IMR-90 (cell line): ENCODE data around the gene FHDC1. TPM values are rescaled to one million over a fixed set of nuclear protein-coding genes. Genes with fewer than 3 reads are reported as not detected.

Experiments used
- ATAC-seq: fragments of 200-7000 bp; cut with Tn5 transposase; 2 replicates; pipeline ENCODE4 v1.9.1; 2020; ENCODE audit warnings: low read depth, mild to moderate bottlenecking, moderate library complexity
- BruUV-seq: library from RNA; stranded (reverse); fragments of 400-500 nt; replicated peaks from 2 replicates; lab custom pipeline; 2021; lab: Mats Ljungman, UMichigan
- CTCF ChIA-PET: fragments of 300-600 bp; formaldehyde crosslinking; extraction: SDS; loops from one replicate; lab custom pipeline; 2021; ENCODE audit warnings: antibody characterized with exemption; lab: Yijun Ruan, JAX
- POLR2A ChIA-PET: fragments of 300-600 bp; sonication (Branson Sonifier 250); formaldehyde crosslinking; loops from one replicate; lab custom pipeline; 2022; ENCODE audit warnings: antibody characterized with exemption; ENCODE audit not compliant: unreplicated experiment; lab: Charles Lee
- DNase-seq: peaks from one replicate; pipeline ENCODE4 v3.0.0; 2013
- H2AFZ ChIP-seq: replicated peaks from 2 replicates; pipeline ENCODE3; 2013; ENCODE audit warnings: low read length, mild to moderate bottlenecking; ENCODE audit not compliant: poor library complexity
- H2AK5ac ChIP-seq: 2 replicates; pipeline ENCODE4 v1.6.1; 2013; ENCODE audit warnings: low read depth, low read length, inconsistent platforms
- H2AK9ac ChIP-seq: replicated peaks from 2 replicates; pipeline ENCODE3; 2013; ENCODE audit warnings: mild to moderate bottlenecking, low read depth, low read length, moderate library complexity; ENCODE audit not compliant: poor library complexity
- H2BK120ac ChIP-seq: 2 replicates; pipeline ENCODE4 v1.6.1; 2013; ENCODE audit warnings: low read depth, low read length, inconsistent platforms
- H2BK15ac ChIP-seq: 3 replicates; pipeline ENCODE4 v1.6.1; 2013; ENCODE audit warnings: low read depth, low read length, inconsistent platforms
- H2BK20ac ChIP-seq: 2 replicates; pipeline ENCODE4 v1.6.1; 2013; ENCODE audit warnings: low read depth, mild to moderate bottlenecking, inconsistent platforms, low read length, moderate library complexity
- H2BK5ac ChIP-seq: 2 replicates; pipeline ENCODE4 v1.6.1; 2013; ENCODE audit warnings: mild to moderate bottlenecking, low read depth, low read length, inconsistent platforms; ENCODE audit not compliant: poor library complexity, severe bottlenecking
- H3K14ac ChIP-seq: replicated peaks from 2 replicates; pipeline ENCODE4 v1.6.1; 2013; ENCODE audit warnings: low read depth, low read length, inconsistent platforms
- H3K18ac ChIP-seq: 2 replicates; pipeline ENCODE4 v1.6.1; 2013; ENCODE audit warnings: low read depth, low read length, control low read depth
- H3K23ac ChIP-seq: 2 replicates; pipeline ENCODE4 v1.6.1; 2013; ENCODE audit warnings: low read depth, low read length, inconsistent platforms
- H3K27ac ChIP-seq: 2 replicates; pipeline ENCODE4 v1.5.1; 2013; ENCODE audit warnings: mild to moderate bottlenecking, control low read depth, low read length; ENCODE audit not compliant: insufficient read depth
- H3K27me3 ChIP-seq: 2 replicates; pipeline ENCODE4 v1.6.1; 2013; ENCODE audit warnings: low read length; ENCODE audit not compliant: control insufficient read depth, insufficient read depth
- H3K36me3 ChIP-seq: 2 replicates; pipeline ENCODE4 v1.6.1; 2013; ENCODE audit warnings: low read length, mixed read lengths; ENCODE audit not compliant: control insufficient read depth, insufficient read depth
- H3K4ac ChIP-seq: 2 replicates; pipeline ENCODE4 v1.6.1; 2013; ENCODE audit warnings: low read depth, low read length, inconsistent platforms
- H3K4me1 ChIP-seq: 2 replicates; pipeline ENCODE4 v1.6.1; 2013; ENCODE audit warnings: low read length, mixed read lengths; ENCODE audit not compliant: control insufficient read depth, insufficient read depth
- H3K4me2 ChIP-seq: 2 replicates; pipeline ENCODE4 v1.6.1; 2013; ENCODE audit warnings: low read depth, mild to moderate bottlenecking, control low read depth, low read length, moderate library complexity
- H3K4me3 ChIP-seq: 2 replicates; pipeline ENCODE4 v1.5.1; 2013; ENCODE audit warnings: low read depth, mild to moderate bottlenecking, control low read depth, low read length, moderate library complexity; ENCODE audit not compliant: insufficient read depth
- H3K56ac ChIP-seq: 2 replicates; pipeline ENCODE4 v1.6.1; 2013; ENCODE audit warnings: low read length, inconsistent platforms; ENCODE audit not compliant: insufficient read depth; ENCODE audit errors: extremely low read depth
- H3K79me1 ChIP-seq, 2 experiments: 2 replicates each; pipeline ENCODE4 v1.6.1; 2013; ENCODE audit warnings: low read length in 2 of 2, inconsistent platforms in 1 of 2, low read depth in 1 of 2
- H3K9ac ChIP-seq: 2 replicates; pipeline ENCODE4 v1.6.1; 2013; ENCODE audit warnings: low read depth, low read length, control low read depth
- H3K9me1 ChIP-seq: 2 replicates; pipeline ENCODE4 v1.6.1; 2013; ENCODE audit warnings: low read length, inconsistent platforms; ENCODE audit not compliant: insufficient read depth
- H3K9me3 ChIP-seq: 2 replicates; pipeline ENCODE4 v1.6.1; 2013; ENCODE audit warnings: low read length; ENCODE audit not compliant: control insufficient read depth, insufficient read depth
- H4K20me1 ChIP-seq: 2 replicates; pipeline ENCODE4 v1.6.1; 2013; ENCODE audit warnings: low read length, inconsistent platforms; ENCODE audit not compliant: insufficient read depth
- H4K5ac ChIP-seq: 2 replicates; pipeline ENCODE4 v1.6.1; 2013; ENCODE audit warnings: mild to moderate bottlenecking, low read depth, low read length, control low read depth
- H4K8ac ChIP-seq, 2 experiments: 2 replicates each; pipeline ENCODE4 v1.6.1; 2013; ENCODE audit warnings: low read depth in 2 of 2, low read length in 2 of 2, control low read depth in 1 of 2, inconsistent platforms in 1 of 2
- H4K91ac ChIP-seq: 2 replicates; pipeline ENCODE4 v1.6.1; 2013; ENCODE audit warnings: low read depth, low read length, inconsistent platforms; ENCODE audit not compliant: insufficient read depth
- BHLHE40 ChIP-seq: fragments of 150-350 bp; IDR thresholded peaks from 2 replicates; pipeline ENCODE4 v1.6.1; 2016; ENCODE audit warnings: mild to moderate bottlenecking, low read depth, low read length
- CEBPB ChIP-seq: IDR thresholded peaks from 2 replicates; pipeline ENCODE4 v1.6.1; 2012; ENCODE audit warnings: low read depth, low read length, improper control_type of control experiment
- CHD1 ChIP-seq: IDR thresholded peaks from 2 replicates; pipeline ENCODE4 v1.6.1; 2012; ENCODE audit warnings: low read depth, low read length, improper control_type of control experiment
- FOS ChIP-seq: fragments of 150-350 bp; IDR thresholded peaks from 2 replicates; pipeline ENCODE4 v1.6.1; 2016; ENCODE audit warnings: low read depth, low read length
- MAFK ChIP-seq: IDR thresholded peaks from 2 replicates; pipeline ENCODE4 v1.6.1; 2012; ENCODE audit warnings: low read depth, low read length, improper control_type of control experiment
- MAZ ChIP-seq: IDR thresholded peaks from 2 replicates; pipeline ENCODE4 v1.6.1; 2012; ENCODE audit warnings: low read depth, mild to moderate bottlenecking, low read length, improper control_type of control experiment, moderate library complexity, borderline replicate concordance
- MXI1 ChIP-seq: IDR thresholded peaks from 2 replicates; pipeline ENCODE4 v1.6.1; 2012; ENCODE audit warnings: low read depth, mild to moderate bottlenecking, low read length, moderate library complexity, borderline replicate concordance
- NFE2L2 ChIP-seq: fragments of 150-350 bp; IDR thresholded peaks from 2 replicates; pipeline ENCODE4 v1.6.1; 2016; ENCODE audit warnings: low read depth, mild to moderate bottlenecking, low read length
- POLR2A ChIP-seq: IDR thresholded peaks from 2 replicates; pipeline ENCODE4 v1.6.1; 2012; ENCODE audit warnings: mild to moderate bottlenecking, low read depth, low read length
- RAD21 ChIP-seq: IDR thresholded peaks from 2 replicates; pipeline ENCODE4 v1.6.1; 2012; ENCODE audit warnings: low read length, improper control_type of control experiment
- RCOR1 ChIP-seq: IDR thresholded peaks from 2 replicates; pipeline ENCODE4 v1.6.1; 2012; ENCODE audit warnings: mild to moderate bottlenecking, low read length, improper control_type of control experiment; ENCODE audit not compliant: insufficient replicate concordance
- RFX5 ChIP-seq: IDR thresholded peaks from 2 replicates; pipeline ENCODE4 v1.8.0; 2012; ENCODE audit warnings: low read depth, mild to moderate bottlenecking, low read length, moderate library complexity
- SMC3 ChIP-seq: fragments of 150-350 bp; IDR thresholded peaks from 2 replicates; pipeline ENCODE4 v1.6.1; 2016; ENCODE audit warnings: low read depth, mild to moderate bottlenecking, antibody characterized with exemption, low read length, moderate library complexity
- WGBS, 2 experiments: methylation state at CpG; one replicate each; pipeline versions ENCODE4 v1.1.5 to v1.1.7; 2013; ENCODE audit warnings: missing lambda C conversion rate in 2 of 2; ENCODE audit not compliant: insufficient read length in 1 of 2; ENCODE audit errors: extremely low coverage in 2 of 2; 5-methylcytosine and 5-hydroxymethylcytosine counted together
- dilution Hi-C: fragments of 300-500 bp; cut with HindIII; formaldehyde crosslinking; loops from one replicate; pipeline ENCODE4 v1.14.3; 2018; ENCODE audit warnings: low sequenced_read_pairs; ENCODE audit not compliant: unreplicated experiment
- in situ Hi-C: fragments of 300-500 bp; cut with MboI; formaldehyde crosslinking; loops from 3 replicates; pipeline ENCODE4 v1.14.3; 2019; ENCODE audit warnings: low sequenced_read_pairs, inconsistent platforms, mixed read lengths
- intact Hi-C: fragments of 100-400 bp; cut with micrococcal nuclease; formaldehyde crosslinking; loops from 2 replicates; pipeline ENCODE4 v1.10.0; 2022
- polyA plus RNA-seq, 3 experiments: library from polyadenylated mRNA; depleted of rRNA; stranded (reverse); fragments of >200 nt; gene quantifications; 2 replicates each; pipeline ENCODE4 v1.2.3, GENCODE V29; 2012; ENCODE audit warnings: low replicate concordance in 1 of 3
- total RNA-seq: library from RNA; depleted of rRNA; stranded (reverse); fragments of >200 nt; gene quantifications from 2 replicates; pipeline ENCODE4 v1.2.3, GENCODE V29; 2012
- TF ChIP-seq, protein P1 (sequence below): fragments of 150-350 bp; IDR thresholded peaks from 2 replicates; pipeline ENCODE4 v1.6.1; 2016; ENCODE audit warnings: low read depth, mild to moderate bottlenecking, low read length, moderate library complexity, borderline replicate concordance
- TF ChIP-seq, protein P2 (sequence below): fragments of 150-350 bp; IDR thresholded peaks from 2 replicates; pipeline ENCODE4 v1.6.1; 2017; ENCODE audit warnings: mild to moderate bottlenecking, antibody characterized with exemption, low read length, low read depth
- TF ChIP-seq, protein P3 (sequence below): conservative IDR thresholded peaks from 2 replicates; pipeline ENCODE4 v1.5.1; 2012; ENCODE audit warnings: mild to moderate bottlenecking, low read depth, low read length, improper control_type of control experiment

Gene FHDC1
- total and polyA plus RNA-seq, 2 of the 4 experiments (the other 2 are of a cell fraction): under 0.01 to 0.09 TPM

DNA sequence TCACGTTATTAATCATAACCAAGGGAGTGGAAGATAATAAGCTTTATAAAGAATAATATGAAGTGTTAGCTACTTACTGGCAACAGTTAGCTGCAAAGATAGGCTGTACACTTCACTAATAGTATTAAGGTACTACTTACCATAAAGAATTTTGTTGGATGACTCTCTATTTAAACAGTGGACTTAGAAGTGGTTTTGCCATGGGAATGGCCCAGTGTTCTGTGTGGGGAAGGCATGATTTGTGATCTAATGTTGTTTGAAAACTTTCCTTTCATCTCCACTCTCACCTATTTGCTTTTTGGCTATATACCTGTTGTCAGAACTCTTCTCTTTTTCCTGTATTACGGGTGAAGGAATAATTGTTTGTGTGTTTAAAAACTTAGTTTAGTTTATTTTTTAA lies 23.0 kb downstream of the FHDC1 start:
- Histone ChIP-seq H2BK5ac (no peak overlapping the region), H3K4me3 (no peak overlapping the region), H3K56ac (no peak overlapping the region), H3K14ac (no peak overlapping the region), H3K4ac (no peak overlapping the region), H3K18ac (no peak overlapping the region), H4K5ac (no peak overlapping the region), H3K9me1 (no peaks in the 10 kb centered on the region; the same call in 1 of the 2 replicates), H2AK9ac (no peak overlapping the region), H3K4me1 (peaks cover 10% of the 10 kb centered on the region), H3K27ac (no peak overlapping the region), H3K36me3 (no peaks in the 10 kb centered on the region), H3K9ac (no peak overlapping the region), H2BK120ac (no peak overlapping the region), H3K79me1 (no peaks in the 10 kb centered on the region), H4K91ac (no peak overlapping the region), H3K4me2 (no peak overlapping the region), H4K8ac (no peak overlapping the region), H3K27me3 (no peaks in the 10 kb centered on the region), H2AFZ (no peak overlapping the region), H2BK20ac (no peak overlapping the region), H3K23ac (no peak overlapping the region), H4K20me1 (no peaks in the 10 kb centered on the region), H2BK15ac (no peak overlapping the region), H2AK5ac (no peak overlapping the region), H3K9me3 (no peaks in the 10 kb centered on the region)
- dilution Hi-C loops: no loop called here
- ATAC-seq (no peak), DNase-seq (no peak)
- WGBS, 2 experiments: no CpG with 5 or more reads among the region's 2 CpGs
- BruUV-seq: no TSS peak
- CTCF ChIA-PET: no interaction called here
- POLR2A ChIA-PET: no interaction called here
- TF ChIP-seq MAZ (no peak), MAFK (no peak), CEBPB (no peak), SMC3 (no peak), RFX5 (no peak), NFE2L2 (no peak), FOS (no peak), BHLHE40 (no peak), POLR2A (no peak), RCOR1 (no peak), CHD1 (no peak), MXI1 (no peak), RAD21 (no peak)
- TF ChIP-seq, protein P1, sequence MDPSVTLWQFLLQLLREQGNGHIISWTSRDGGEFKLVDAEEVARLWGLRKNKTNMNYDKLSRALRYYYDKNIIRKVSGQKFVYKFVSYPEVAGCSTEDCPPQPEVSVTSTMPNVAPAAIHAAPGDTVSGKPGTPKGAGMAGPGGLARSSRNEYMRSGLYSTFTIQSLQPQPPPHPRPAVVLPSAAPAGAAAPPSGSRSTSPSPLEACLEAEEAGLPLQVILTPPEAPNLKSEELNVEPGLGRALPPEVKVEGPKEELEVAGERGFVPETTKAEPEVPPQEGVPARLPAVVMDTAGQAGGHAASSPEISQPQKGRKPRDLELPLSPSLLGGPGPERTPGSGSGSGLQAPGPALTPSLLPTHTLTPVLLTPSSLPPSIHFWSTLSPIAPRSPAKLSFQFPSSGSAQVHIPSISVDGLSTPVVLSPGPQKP: no peak
- TF ChIP-seq, protein P2, sequence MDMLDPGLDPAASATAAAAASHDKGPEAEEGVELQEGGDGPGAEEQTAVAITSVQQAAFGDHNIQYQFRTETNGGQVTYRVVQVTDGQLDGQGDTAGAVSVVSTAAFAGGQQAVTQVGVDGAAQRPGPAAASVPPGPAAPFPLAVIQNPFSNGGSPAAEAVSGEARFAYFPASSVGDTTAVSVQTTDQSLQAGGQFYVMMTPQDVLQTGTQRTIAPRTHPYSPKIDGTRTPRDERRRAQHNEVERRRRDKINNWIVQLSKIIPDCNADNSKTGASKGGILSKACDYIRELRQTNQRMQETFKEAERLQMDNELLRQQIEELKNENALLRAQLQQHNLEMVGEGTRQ: no peak
- TF ChIP-seq, protein P3, sequence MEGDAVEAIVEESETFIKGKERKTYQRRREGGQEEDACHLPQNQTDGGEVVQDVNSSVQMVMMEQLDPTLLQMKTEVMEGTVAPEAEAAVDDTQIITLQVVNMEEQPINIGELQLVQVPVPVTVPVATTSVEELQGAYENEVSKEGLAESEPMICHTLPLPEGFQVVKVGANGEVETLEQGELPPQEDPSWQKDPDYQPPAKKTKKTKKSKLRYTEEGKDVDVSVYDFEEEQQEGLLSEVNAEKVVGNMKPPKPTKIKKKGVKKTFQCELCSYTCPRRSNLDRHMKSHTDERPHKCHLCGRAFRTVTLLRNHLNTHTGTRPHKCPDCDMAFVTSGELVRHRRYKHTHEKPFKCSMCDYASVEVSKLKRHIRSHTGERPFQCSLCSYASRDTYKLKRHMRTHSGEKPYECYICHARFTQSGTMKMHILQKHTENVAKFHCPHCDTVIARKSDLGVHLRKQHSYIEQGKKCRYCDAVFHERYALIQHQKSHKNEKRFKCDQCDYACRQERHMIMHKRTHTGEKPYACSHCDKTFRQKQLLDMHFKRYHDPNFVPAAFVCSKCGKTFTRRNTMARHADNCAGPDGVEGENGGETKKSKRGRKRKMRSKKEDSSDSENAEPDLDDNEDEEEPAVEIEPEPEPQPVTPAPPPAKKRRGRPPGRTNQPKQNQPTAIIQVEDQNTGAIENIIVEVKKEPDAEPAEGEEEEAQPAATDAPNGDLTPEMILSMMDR: no peak
- intact Hi-C loops: no loop called here
- in situ Hi-C loops: no loop called here
